Activated CD4-positive, CD25-positive, alpha-beta regulatory T cell treated with anti-CD3 and anti-CD28 coated beads, Interleukin-2, amount 50 U/mL, for 72 hours (primary cell): Measurements from ENCODE around the gene ADAM12.
"Not testable (repeated sequence)": the region's sequence is repeated elsewhere in the genome, so short reads cannot be mapped to it uniquely, and the experiment has no call there.

Experiments
- DNase-seq: peaks from one replicate; pipeline ENCODE4 v3.0.0; 2021

Gene ADAM12

GRCh38 chr10:126070476-126071215, 317.6 kb downstream of the ADAM12 start:
- no peak for DNase-seq

GRCh38 chr10:126068322-126068721, 320.0 kb downstream of the ADAM12 start:
- no peak for DNase-seq

- DNase-seq: no peak
Observed at GRCh38 chr10:126066456-126066855, 321.8 kb downstream of the ADAM12 start.

- DNase-seq: no peak
Observed at GRCh38 chr10:126065751-126066377, 322.4 kb downstream of the ADAM12 start.

- no peak for DNase-seq
Observed at GRCh38 chr10:126064512-126064911, 323.8 kb downstream of the ADAM12 start.

DNA sequence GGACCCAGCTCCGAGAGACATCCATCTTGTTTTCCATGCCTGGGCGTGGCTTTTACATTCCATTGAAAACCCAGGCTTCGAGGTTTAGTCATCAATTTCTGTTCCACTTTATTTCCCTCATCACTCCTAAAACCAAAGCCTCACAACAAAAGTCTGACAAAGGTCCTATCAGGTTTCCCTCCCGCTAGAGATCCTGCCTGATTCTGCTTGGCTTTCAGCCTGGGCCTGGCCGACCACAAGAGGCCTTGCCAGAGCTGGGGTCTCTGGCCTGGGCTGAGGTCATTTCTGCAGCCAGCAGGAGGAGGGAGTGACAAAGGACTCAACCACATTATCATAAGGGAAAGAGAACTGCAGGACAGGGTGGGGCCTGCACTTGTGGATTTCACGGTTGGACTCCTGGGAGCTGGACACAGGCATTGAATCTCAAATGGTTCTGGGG, 324.9 kb downstream of the ADAM12 start:
- no peak for DNase-seq

DNA sequence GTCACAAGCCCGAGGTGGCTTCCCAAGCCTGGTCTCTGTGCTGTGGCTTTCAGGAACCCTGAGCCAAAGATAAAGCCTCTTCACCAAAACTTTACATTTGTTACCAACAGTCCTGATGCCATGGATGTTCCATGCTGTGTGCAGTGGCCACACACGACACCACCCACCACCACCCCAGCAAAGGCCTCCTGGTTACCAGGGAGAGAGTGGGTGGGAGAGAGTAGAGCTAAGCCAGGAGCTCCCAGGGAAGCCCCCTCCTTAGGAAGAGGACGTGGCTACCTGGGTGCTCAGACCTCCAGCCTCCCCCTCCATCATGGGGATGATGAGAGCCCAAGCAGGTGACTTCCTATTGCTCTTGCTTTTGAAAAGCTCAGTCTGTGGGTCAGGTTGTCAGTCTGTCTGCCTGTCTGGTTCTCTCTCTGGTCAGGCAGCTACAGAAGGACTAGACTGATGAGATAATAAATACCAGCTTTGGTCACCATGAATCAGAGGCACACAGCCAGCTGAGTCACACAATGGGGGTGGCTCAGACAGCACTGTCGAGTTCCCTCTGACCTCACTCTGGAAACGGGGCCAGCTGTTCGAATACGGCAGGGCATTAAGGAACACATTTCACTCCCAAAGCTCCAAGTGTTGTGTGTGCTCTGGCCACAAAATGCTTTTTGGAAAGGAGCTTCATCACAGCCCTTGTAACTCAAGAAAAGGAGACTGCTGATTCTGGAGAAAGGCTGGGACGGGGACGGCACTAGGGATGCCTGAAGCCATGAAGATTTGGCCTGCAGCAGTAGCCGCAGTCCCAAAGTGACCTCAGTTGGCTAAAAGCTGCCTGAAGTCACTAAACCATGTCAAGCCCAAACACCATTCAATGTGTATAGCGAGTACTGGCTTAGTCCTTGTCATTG, 325.9 kb downstream of the ADAM12 start:
- no peak for DNase-seq

GRCh38 chr10:126061526-126061925, 326.8 kb downstream of the ADAM12 start:
- DNase-seq: no peak

DNA sequence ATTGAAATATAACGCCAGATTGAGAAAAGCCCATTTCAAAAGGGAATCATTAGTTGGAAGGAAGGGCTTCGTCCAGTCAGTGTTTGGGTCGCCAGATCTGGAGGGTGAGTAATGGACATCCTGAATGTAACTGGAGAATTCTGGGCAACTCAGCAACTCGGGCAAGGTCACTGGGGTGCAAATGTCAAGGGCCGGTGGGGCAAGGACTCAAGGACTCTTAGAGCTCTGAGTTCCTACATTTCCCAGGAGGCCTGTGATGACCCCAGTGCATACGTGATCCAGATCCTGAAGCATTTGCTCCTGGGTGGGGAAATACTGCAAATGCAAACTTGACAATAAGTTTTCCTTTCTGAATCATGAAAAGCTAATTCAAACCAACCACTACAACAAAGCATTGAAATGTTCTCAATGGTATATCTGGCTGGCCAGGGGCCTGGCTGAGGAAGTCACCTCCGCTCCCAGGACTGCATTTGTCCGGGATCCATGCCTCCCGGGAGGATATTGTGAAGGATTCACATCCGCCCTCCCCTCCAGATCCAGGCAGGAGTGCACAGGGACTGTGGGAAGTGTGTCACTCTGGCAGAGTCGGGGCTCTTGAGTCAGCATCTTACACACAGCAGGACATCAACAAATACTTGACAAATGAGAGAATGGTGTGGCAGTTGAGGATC, 327.9 kb downstream of the ADAM12 start:
- DNase-seq: no peak

DNA sequence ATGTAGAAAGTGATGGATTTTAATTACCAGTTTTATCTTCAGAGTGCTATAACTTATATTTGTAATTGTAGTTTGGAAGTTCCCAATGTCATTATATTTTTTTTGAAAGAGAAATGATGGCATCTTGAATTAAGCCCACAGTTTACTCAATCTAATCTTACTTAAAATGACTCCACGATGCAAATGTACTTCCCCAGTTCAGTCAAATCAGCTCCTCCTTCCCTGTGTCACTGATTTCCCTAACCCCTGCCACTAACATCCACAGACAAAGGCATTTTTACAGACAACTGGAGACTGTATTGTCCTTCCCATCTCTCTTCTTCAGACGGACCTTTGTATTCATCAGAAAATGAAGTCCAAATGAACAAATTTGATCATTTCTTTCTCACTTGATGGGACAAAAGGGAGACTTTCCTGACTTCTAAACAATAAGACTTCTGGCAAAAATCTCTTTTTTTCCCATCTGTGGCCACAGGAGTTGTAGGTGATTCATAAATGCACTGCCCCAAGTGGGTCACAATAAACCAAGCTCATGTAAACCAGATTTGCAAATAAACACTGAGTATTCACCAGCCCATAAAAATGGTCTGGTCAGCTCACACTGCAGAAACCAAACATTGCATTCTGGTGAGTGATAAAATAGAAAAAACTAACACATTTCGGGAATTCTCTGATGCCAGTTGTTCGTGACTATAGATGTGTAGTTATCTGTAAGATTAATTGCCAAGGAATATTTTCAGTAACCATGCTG, 329.0 kb downstream of the ADAM12 start:
- no peak for DNase-seq

DNA sequence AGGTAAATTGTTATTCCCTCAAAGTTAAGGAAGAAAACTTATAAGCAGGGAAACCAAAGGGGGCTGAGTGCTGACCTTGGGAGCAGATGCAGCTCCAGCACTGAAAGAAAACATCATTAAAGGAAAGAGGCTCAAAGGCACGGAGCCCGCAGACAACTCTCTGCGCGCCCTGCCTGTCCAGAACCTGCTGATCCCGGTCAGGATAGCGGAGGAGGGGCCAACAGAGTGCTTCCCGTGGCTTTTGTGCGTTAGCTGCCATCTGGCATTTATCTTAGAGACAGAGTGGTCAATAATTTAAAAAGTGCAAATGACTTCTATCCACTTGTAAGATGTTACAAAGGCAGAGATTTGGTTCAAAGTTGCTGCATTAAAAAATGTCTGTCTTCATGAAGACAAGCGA, 329.8 kb downstream of the ADAM12 start:
- DNase-seq: no peak

DNA sequence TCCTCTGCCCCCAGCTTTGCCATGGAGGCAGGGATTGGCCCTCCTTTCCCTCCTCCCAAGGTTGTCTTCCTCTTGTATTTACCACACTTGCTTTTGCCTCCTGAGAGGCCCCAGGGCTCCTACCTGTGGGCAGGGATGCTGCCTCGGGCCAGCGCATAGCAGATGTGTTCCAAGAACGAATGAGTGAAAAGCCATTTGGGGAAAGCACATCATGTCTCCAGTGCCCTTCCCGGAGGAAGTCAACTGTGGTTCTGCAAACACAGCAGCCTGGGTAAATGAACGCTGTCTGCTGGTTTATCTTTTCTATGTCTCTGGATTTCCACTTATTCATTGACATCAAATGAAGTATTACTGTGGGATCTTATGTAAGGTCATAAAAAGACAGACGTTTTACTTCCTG, 330.2 kb downstream of the ADAM12 start:
- no peak for DNase-seq

DNA sequence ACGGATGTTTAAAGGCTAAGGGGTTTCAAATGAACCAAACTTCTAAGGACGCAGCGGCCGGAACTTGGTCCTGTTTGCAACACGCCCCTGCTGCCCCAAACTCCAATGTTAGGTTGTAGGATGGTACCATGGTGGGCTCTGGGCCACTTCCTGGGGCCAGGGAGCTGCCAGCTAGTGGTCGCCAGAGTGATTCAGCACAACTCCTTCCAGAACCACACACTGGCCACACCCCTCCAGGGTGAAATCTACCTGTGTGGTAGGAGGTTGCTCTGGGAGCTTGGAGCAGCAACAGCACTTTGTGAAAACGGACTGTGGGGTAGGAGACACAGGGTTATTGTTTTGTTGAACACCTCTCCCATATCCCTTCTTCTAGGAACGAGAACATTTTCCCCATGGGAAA, 330.8 kb downstream of the ADAM12 start:
- DNase-seq: no peak

DNA sequence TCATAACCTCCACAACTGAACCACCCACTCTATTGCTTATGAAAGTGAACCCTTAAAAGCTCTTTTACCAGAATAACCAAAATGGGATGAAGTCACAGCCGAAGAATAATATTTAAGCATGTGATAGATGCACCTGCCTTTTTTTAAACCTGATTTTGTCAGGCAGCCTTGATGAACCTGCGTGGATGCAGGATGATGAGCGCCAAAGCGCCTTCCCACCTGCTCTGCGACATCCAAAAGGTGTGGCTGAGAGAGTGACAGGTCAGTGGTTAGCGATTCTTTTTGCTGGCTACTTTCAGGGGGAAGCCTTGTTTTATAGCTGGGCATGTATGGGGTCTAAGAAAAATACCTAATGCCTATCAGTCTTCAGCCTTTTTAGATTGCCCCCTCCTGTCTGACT, 334.1 kb downstream of the ADAM12 start:
- DNase-seq: no peak

DNA sequence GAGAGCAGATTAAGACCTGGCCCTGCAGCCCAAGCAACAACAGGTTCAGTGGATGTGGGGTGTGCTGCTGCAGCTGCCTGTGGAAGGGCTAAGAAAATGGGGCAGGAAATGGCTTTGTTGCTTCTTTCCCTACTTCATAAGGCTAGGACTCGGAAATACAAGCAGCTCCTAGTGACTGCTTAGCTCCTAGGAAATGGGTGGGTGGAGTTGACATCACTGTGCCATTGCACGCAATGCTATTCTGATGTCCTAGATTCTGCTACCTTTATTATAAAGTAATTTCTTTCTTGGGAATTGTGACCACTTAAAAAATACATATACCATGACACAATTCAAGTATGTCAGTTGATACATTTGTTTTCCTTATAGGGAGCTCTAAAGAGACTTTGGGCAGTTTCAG, 336.1 kb downstream of the ADAM12 start:
- no peak for DNase-seq

DNA sequence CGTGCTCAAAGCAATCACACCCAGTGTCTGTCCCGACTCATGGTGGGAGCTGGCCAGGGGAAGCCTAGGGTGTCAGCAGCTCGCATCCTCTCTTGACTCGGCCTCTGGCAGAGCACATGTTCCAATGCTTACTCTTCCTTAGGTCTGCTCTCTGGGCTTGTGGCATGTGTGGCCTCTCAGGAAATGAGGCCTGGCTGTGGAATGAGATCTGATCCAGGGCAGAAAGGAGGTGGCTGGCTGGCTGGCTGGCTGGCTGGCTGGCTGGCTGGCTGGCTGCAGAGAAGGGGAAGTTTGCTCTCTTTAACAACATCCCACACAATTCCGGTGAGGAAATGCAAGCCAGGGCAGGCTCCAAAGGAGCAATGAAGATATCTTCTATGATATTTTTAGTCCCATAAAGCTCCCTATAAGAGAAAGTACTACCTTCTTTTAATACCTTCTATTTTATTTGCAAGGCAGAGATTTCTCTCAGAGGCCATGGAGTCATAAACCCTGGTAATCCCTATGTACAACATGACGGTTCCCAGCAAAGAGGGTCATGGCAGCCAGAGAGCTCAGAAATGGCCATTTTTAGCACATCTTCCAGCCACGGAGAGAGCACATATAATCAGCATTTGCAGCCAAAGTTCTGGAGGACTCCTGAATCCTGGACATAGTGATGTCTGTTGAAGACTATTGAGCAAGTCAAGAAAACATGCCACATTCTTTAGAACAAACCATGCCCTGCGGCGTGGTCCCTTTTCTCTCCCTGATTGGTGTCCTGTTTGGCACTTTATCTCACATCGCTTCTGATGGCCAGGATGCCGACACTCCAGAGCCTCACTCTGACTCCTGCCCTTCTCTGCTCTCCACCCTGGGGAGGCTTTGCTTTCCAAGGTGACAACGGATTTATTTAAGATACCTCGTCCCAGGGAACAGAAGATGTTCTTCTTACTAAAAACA, 338.2 kb downstream of the ADAM12 start:
- no peak for DNase-seq

- not testable (repeated sequence) for DNase-seq
Observed at GRCh38 chr10:126047749-126048148, 340.5 kb downstream of the ADAM12 start.

DNA sequence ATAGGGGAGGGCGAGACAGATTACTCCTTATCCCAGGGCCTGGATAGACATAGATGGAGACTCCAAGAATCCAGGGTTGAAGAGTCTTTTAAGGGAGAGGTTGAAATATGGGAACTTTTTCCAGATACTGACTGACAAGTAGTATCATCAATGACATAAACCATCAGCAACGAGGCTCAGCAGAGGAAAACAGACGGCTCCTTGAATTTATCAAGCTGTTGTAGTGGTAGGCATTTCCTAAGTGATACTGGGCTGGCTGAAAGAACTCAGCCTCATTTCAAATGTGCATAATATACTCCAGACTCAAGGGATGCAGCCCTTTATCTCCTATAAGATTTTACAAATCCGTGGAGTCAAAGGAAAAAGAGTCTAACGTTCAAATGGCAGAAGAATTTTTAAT, 341.4 kb downstream of the ADAM12 start:
- no peak for DNase-seq

- no peak for DNase-seq
Observed at GRCh38 chr10:126045861-126046260, 342.4 kb downstream of the ADAM12 start.

DNA sequence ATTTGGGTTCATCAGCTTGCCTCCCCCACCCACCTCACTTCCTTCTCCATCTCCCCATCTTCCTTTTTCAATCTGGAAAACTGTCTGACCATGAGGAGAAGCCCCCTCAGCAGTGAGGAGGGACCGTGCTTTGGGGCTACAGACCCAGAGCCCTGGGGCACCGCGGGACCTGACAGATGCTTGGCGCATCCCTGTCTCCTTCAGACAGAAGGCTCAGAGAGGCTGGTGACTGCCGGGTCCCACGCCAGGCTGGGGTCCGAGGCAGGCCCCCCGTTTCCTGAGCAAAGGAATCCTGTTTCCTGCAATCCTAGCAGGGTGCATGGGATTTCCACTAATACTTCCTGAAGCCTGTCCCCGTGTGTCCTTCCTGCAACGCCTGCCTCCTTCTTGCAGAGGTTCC, 344.9 kb downstream of the ADAM12 start:
- no peak for DNase-seq

DNA sequence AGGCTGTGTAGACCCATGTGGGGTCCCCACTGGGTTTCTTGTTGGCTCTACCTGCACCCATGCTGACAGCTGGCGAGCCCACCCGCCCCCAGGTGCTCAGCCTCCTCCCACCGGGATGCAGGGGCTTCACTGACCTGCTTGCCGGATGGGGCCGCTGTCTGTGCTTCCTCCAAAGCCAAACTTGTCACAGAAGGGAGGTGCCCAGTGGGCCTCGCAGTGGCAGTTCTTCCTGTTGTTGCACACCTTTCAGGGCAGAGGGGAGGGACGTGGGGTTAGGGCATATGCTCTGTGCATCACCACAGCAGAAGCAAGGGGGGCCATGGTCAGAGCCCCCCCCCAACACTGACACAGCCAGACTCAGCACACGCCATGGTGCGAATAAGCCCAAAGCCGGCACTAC, 345.4 kb downstream of the ADAM12 start:
- no peak for DNase-seq
